Coronary artery (tissue), 2 donors: ENCODE results near the gene ELL.
A peak's percentile ranks its signal among the peaks of the same experiment; 100 is the strongest.

ENCODE experiments used
- DNase-seq: peaks from one replicate; pipeline ENCODE4 v3.0.0-alpha.2; 2017; ENCODE audit warnings: low spot score
- H3K27ac ChIP-seq, 2 donors: fragments of 200-600 bp; sonication (generic); one replicate each; pipeline ENCODE4 v1.5.1; 2016 to 2019
- H3K4me3 ChIP-seq: fragments of 200-600 bp; sonication (generic); 2 replicates; pipeline ENCODE4 v1.5.1; 2016; ENCODE audit warnings: mild to moderate bottlenecking, moderate library complexity
- CTCF ChIP-seq: fragments of 200-600 bp; sonication (generic); IDR thresholded peaks from one replicate; pipeline ENCODE4 v1.5.1; 2019; ENCODE audit warnings: antibody characterized with exemption

The ELL gene

GRCh38 chr19:18419699-18420460, 102.0 kb downstream of the ELL start:
- H3K4me3 ChIP-seq: peak overlapping the region; percentile 81
- no peak for TF ChIP-seq CTCF
- H3K27ac ChIP-seq: peak overlapping the region; percentile 96 to 97
- DNase-seq: peak; percentile 78

DNA sequence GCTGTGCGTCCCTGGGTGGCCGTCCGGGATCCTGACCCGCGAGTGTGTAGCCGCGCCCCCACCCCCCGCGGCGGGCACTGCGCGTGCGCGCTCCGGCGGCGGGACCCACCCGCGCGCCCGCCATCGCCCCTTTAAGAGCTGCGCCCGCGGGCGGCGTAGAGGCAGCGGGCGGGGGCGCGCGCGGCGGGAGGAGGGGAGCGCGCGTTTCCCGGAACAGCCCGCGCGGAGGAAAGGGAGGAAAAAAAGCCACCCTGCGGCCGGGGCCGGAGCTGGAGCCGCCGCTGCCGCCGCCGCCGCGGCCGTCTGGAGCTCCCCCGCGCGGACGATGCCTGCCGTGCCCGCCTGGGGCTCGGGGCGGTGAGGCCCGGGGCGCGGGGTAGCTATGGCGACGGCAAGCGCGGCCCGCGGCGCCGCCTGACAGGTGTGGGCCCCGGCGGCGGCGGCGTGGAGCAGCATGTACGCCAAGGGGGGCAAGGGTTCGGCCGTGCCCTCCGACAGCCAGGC, 102.6 kb downstream of the ELL start, which contains the start of gene SSBP4:
Gene SSBP4, plus strand, starts transcription at position 204 of the 504 bp plus-strand sequence. Its CDS starts 251 bp downstream, at position 455.
- TF ChIP-seq CTCF: no peak
- no peak for DNase-seq
- Histone ChIP-seq H3K27ac (peak within 1 kb of the TSS; percentile 96 to 97), H3K4me3 (peak within 1 kb of the TSS; percentile 81)

- H3K4me3 ChIP-seq: peak overlapping the region; percentile 81
- no peak for TF ChIP-seq CTCF
- peak overlapping the region; percentile 96 to 97 for H3K27ac ChIP-seq
- peak; percentile 86 for DNase-seq
Observed at GRCh38 chr19:18418483-18419194, 103.2 kb downstream of the ELL start.

GRCh38 chr19:18418029-18418482, 103.8 kb downstream of the ELL start:
- Histone ChIP-seq H3K27ac (peak overlapping the region; percentile 96 to 97), H3K4me3 (peak overlapping the region; percentile 81)
- DNase-seq: peak; percentile 80
- TF ChIP-seq CTCF: no peak

DNA sequence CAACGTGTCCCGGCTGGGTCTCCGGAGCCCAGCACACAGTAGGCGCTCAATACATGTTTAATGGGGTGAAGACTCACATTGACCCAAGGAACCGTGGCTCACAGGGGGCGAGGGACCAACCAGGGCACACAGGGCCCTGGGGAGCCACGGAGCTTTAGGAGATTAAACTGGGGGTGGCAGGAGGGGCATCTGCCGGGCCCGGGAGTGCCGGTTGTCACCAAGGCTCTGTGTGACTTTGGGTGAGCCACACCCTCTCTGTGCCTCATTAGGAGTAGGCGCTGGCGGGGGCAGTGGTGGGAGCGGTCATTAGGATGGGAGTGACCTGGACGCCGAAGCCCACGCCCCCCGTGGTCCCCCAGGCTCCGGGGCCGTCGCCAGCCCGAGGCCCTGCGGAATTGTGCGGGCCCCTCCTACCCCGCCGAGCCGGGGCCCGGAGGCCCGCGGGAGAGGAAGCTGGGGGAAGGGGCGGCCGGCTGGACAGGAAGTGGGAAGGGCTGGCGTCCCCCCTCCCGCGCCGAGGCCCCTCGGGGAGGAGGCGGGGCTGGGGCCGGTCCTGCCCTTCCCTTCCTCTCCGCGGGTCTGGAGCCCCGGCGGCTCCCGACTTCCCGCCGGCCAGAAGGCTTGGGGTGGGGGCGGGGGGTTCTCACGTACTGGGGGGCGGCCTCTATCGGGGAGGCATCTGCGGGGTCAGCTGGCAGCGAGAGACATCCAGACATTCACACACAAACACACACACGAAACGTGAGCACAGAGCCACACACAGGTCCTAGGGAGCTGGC, 104.4 kb downstream of the ELL start:
- Histone ChIP-seq H3K27ac (peak overlapping the region; percentile 96 to 97), H3K4me3 (peak overlapping the region; percentile 81)
- TF ChIP-seq CTCF: no peak
- peak; percentile 91 for DNase-seq

GRCh38 chr19:18416778-18417249, 105.1 kb downstream of the ELL start:
- H3K4me3 ChIP-seq: peak overlapping the region; percentile 81
- DNase-seq: peak; percentile 95
- H3K27ac ChIP-seq: peak overlapping the region; percentile 96 to 97
- no peak for TF ChIP-seq CTCF
